Activated naive CD4-positive, alpha-beta T cell (primary cell): Measurements from ENCODE around the gene CNPY1.

Experiments
- DNase-seq, 4 experiments: peaks; one replicate each; lab custom pipeline; 2025; lab: John Stamatoyannopoulos, UW

Gene CNPY1

DNA sequence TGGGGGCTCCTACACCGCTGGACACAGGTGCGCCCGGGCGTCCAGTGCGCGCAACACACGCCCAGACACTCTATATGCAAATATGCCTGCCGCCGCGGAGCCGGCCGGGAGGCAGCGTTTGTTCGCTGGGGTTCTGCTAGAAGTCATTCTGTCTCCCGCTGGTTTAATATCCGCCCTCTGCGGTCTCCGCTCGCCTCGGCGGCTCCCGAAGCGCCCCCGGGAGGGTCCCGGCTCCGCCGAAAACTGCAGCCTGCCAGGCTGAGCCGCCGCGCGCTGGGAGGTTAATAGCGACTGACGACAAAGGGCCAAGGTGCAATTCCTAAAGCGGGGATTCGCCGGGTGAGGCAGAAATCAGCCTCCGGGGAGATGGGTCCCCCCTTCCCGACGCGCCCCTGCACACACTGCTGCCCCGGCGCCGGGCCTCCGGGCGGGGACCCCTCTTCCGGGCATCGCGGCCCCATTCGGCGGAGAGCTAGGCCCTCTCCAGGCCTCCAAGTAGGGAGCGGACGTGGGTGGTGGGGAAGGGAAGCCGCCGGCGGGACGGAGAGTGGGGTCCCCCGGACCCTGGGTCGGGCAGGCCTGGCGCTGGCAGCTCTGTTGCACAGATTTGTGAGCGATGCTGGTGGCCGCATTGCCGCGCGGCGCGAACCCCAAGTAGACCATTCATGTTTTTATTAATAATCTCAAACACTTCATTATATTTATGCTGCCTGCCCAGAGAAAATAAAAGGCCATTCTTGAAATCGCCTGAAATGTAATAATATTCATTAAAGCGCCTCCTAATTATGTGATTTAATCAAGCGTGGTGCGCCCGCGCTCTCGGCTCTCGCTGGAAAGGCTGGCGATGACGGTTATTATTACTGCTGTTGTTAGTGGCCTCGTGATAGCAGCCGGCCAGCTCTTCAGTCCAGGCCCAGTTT is 79.3 kb downstream of the CNPY1 start:
- DNase-seq: no peak

DNA sequence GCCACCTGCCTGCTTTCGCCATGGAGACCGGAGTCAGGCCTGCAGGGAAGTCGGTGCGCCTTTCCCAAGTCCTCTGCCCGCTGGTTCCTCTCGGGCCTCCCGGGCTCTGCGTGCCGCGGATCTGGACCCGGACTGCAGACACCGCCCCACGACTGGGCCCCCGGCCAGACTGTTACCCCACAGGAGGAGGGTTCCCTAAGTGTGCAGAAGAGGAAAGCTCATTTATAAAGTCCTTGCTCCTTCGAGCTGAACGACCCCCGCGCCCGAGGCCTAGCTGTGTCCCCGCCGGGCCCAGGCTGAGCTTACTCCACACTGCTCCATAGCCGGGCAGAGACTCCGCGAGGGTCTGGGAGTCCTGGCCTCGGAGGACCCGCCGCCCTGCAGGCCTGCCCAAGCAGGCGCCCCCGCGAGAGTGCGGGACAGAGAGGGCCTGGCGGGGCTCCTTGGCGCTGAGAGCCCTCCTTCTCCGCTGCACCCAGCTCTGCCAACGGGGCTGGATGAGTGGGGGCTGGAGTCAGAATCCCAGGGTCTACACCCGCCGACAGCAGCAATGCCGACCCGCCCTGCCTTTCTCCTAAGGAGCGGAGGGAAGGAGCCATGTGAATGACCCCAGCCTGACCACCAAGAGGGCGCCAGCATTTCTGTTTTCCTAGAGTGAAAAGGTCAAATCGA is 80.1 kb downstream of the CNPY1 start:
- DNase-seq: no peak

DNA sequence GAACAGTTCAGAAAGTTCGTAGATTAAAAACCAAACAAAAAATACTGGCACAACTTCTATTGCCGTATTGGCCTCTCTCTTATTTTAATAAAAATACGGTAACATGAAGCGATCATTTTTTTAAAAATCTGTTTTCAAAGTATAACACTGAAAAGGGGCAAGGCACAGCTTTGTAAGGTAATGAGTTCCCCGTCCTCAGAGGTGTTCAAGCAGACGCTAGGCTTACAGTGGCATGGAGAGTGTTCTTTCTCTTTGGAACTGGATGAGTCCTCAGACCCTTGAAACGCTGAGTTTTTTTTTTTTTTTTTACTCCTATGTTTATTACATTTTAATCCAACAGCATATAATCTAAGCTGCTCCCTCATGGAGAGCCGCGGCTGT is 80.6 kb downstream of the CNPY1 start:
- DNase-seq: no peak

GRCh38 chr7:155464948-155465739 is 81.2 kb downstream of the CNPY1 start:
- DNase-seq: no peak

DNA sequence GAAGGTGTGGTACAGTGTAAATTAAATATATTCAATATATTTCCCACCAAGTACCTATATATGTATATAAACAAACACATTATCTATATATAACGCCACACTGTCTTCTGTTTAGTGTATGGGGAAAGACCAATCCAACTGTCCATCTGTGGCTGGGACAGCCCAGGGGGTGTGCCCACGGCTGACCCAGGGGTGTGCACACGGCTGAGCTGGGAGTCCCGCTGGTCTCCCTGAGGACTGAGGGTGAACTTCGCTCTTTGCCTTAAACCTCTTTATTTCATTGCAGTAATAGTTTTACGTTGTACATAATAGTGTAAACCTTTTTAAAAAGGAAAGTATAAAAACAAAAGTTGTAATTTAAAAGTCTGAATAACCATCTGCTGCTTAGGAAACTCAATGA is 82.2 kb downstream of the CNPY1 start:
- DNase-seq: no peak

GRCh38 chr7:155463114-155463811 is 83.1 kb downstream of the CNPY1 start:
- no peak for DNase-seq

DNA sequence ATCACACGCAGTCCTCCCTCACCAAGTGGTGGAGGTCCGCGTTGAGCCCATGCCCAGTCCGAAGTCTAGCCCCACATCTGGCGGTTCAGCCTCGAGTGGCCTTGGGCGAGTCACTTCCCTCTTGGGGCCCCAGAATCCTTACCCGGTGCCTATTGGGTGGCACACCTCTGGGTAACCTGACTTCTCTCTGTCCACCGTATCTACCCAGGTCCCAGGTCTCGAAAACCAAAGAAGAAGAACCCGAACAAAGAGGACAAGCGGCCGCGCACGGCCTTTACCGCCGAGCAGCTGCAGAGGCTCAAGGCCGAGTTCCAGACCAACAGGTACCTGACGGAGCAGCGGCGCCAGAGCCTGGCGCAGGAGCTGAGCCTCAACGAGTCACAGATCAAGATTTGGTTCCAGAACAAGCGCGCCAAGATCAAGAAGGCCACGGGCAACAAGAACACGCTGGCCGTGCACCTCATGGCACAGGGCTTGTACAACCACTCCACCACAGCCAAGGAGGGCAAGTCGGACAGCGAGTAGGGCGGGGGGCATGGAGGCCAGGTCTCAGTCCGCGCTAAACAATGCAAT is 84.1 kb downstream of the CNPY1 start:
- DNase-seq: no peak

- DNase-seq: no peak
Measured at GRCh38 chr7:155461631-155462030, 84.7 kb downstream of the CNPY1 start.

- DNase-seq: no peak
Measured at GRCh38 chr7:155460926-155461613, 85.3 kb downstream of the CNPY1 start.

DNA sequence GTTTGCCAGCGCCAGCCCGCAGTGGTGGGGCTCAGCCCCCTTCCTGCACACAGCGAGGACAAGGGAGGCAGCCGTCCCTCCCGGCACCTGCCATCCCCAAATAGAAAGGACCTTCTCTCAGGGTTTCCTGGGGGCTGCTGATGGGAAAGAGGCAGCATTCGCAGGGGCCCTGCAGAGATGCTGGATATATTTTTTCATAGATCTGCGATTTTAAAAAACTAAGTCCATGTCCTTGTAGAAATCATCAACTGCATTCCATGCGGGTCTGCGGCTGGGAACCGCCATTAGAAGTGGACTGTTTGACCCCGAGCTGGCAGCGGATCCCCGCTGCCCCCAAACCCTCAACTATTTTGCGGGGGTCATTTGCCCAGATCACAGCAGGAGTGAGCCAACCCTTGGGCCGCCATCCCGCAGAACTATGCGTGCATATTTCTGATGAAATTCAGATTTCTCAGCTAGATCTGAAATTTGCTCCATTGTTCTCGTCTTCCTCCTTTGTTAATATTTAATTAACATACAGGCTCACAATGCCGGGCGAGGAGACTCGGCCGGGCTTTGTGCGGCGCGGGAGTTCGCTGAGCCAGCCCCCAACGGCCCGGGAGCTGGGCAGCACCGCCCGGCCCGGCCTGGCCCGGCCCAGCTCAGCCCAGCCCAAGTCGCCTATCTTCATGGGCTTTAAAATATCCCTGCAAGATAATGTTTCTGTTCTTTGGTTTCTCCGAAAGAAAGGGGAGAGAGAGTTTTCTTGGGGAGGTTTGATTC is 86.5 kb downstream of the CNPY1 start:
- no peak for DNase-seq

GRCh38 chr7:155458878-155459699 is 87.3 kb downstream of the CNPY1 start:
- DNase-seq: no peak

DNA sequence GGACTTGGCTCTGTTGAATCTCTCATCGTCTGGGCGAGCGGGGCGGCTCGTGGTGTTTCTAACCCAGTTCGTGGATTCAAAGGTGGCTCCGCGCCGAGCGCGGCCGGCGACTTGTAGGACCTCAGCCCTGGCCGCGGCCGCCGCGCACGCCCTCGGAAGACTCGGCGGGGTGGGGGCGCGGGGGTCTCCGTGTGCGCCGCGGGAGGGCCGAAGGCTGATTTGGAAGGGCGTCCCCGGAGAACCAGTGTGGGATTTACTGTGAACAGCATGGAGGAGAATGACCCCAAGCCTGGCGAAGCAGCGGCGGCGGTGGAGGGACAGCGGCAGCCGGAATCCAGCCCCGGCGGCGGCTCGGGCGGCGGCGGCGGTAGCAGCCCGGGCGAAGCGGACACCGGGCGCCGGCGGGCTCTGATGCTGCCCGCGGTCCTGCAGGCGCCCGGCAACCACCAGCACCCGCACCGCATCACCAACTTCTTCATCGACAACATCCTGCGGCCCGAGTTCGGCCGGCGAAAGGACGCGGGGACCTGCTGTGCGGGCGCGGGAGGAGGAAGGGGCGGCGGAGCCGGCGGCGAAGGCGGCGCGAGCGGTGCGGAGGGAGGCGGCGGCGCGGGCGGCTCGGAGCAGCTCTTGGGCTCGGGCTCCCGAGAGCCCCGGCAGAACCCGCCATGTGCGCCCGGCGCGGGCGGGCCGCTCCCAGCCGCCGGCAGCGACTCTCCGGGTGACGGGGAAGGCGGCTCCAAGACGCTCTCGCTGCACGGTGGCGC is 88.1 kb downstream of the CNPY1 start, which contains the start of gene EN2:
Gene EN2 (plus strand): TSS at position 19 of the 767 bp plus-strand sequence. CDS start 249 bp downstream, at position 268.
- DNase-seq: no peak

- no peak for DNase-seq
Measured at GRCh38 chr7:155457544-155458110, 88.7 kb downstream of the CNPY1 start.

DNA sequence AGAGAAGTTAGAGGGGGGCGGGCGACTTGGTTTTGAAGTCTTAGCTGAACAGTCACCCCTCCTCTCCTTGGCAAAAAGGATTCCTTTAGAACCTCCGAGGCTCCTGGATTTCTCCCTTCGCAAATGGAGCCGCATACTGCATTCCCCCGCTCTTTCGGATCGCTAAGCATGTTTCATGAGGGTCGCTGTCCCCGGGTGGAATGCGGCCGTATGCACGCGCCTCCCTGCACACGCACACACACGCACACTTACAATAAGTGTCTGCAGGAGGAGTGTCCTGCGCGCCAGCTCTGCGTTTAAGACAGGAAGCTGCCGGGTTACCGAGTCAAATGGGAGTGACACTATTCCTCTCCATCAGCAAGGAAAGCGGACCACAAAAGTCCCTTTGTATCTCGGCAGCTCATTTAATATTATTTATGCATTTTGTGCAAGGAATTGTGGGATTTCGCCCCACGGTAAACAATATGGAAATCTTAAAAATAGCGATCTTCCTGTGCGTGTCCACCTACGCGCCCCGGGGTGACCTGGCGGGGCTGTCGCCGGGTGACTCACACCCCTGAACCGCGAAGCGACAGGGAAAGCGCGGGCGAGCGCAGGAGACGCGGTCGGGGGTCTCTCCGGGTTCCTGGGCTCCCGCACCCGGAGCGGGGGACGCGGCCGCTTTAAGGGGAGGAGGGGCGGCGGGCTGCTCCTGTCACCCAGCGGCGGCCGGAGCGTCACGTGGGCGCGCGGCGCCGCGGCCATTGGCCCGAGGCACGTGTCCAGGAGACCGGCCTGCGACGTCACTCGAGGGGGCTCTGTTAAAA is 89.4 kb downstream of the CNPY1 start:
- DNase-seq: no peak

GRCh38 chr7:155455776-155456737 is 90.3 kb downstream of the CNPY1 start:
- no peak for DNase-seq

DNA sequence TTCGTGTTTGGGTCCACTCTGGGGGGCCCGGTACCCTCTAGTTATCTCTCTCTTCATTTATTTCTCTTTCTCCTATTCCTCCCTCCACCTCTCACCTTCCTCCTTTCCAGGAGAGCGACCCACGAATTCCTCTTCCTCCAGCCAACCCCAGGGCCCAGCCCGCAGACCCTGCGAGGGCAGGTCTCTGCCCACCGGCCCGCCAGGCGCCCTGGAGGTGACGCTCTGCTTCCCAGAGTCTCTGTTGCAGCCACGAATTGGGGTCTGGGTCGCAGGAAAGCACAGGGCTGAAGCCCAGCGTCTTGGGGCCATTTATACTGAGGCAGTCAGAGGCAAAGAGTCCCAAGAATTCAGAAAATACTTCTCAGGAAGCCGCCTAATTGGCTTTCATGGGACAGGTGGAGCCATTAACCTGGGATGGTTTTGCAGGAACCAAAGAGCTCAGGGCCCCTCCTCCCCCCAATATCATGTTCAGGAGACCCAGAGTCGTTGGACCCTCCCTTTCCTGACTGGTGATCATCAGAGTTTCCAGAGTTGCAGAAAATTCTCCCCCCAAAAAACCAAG is 91.1 kb downstream of the CNPY1 start:
- DNase-seq: no peak
